ENCODE measurements around the gene NCLN. TPM values are rescaled to one million over a fixed set of nuclear protein-coding genes. Genes with fewer than 3 reads are reported as not detected.
"Not testable (repeated sequence)": the region's sequence is repeated elsewhere in the genome, so short reads cannot be mapped to it uniquely, and the experiment has no call there.

Gene NCLN
- total RNA-seq, 4 donors from 2014 or later, result 27.3 to 59.6 (median 40.8) TPM

DNA sequence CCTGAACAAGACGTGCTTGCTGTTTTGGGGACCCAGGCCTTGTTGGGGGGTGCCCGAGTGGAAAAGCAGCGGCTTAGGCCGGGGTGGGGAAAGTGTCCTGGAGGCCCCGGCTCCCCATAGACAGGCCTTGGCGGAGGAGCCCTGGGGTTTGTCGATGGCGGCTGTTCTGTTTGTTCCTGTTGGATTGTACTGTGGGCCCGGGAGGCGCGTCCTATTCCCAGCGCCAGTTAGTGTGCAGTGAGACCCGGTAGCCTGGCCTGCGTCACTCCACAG is 11.1 kb downstream of the NCLN start:
- Histone ChIP-seq H3K27me3 (no peaks in the 10 kb centered on the region), H3K36me3 (peaks cover 0 to 96% (median 6%) of the 10 kb centered on the region in 3 donors), H3K27ac (no peak overlapping the region), H3K4me1 (no peaks in the 10 kb centered on the region), H3K9me3 (no peaks in the 10 kb centered on the region), H3K4me3 (no peak overlapping the region)
- no peak for TF ChIP-seq POLR2A (IDR thresholded peaks at IDR 0.05)
- TF ChIP-seq, protein P1, sequence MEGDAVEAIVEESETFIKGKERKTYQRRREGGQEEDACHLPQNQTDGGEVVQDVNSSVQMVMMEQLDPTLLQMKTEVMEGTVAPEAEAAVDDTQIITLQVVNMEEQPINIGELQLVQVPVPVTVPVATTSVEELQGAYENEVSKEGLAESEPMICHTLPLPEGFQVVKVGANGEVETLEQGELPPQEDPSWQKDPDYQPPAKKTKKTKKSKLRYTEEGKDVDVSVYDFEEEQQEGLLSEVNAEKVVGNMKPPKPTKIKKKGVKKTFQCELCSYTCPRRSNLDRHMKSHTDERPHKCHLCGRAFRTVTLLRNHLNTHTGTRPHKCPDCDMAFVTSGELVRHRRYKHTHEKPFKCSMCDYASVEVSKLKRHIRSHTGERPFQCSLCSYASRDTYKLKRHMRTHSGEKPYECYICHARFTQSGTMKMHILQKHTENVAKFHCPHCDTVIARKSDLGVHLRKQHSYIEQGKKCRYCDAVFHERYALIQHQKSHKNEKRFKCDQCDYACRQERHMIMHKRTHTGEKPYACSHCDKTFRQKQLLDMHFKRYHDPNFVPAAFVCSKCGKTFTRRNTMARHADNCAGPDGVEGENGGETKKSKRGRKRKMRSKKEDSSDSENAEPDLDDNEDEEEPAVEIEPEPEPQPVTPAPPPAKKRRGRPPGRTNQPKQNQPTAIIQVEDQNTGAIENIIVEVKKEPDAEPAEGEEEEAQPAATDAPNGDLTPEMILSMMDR (IDR thresholded peaks at IDR 0.05), result no peak
- no peak for DNase-seq
- 93% methylated on average over 9 of the region's 14 CpGs; no CpG with 5 or more reads in 1 of the 2 donors for WGBS, 2 donors
- intact Hi-C loops (cut with DNase I), result no loop called here

DNA sequence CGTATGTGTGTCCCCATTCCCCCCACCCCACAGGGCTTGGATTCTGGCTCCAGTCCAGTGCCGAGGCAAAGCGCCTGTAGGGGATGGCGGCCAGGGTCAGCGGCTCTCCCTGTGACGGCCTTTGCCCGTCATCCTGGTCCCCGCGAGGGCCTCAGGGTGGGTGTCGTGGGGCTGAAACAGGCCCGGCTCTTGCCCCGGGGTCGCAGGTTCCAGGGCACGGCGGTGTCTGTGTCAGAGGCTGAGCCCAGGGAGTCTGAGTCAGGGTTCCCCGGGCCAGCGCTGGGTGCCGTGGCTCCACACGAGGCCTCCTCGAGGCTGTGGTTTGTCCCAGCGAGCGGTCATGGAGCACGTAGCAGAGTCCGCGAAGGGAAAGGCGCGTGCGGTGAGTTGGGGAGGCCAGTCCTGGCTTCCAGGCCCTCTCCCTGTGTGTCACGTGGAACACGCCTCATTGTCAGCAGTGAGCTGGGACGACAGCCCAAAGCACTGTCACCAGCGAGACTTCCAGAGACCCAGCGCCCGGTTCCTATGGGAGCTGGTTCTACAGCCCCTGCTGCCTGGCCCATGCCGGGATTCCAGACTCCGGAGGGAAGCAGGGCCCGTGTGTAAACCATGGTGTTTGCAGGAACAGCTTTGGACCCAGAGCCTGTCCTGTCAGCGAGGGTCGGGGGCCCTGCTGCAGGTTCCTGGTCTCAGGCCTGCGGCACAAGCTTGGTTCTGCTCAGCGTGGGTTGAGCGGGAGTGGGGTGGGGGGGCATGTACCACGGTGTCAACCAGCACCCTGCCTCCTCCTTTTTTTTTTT is 13.4 kb downstream of the NCLN start:
- H3K27me3 ChIP-seq, result no peaks in the 10 kb centered on the region
- no peak for DNase-seq
- no peaks in the 10 kb centered on the region for H3K4me1 ChIP-seq
- H3K36me3 ChIP-seq, result peaks cover 6 to 97% (median 7%) of the 10 kb centered on the region in 3 donors
- TF ChIP-seq, protein P1 (IDR thresholded peaks at IDR 0.05), result no peak
- TF ChIP-seq POLR2A (IDR thresholded peaks at IDR 0.05), result no peak
- H3K27ac ChIP-seq, result no peak overlapping the region
- WGBS, 2 donors, result 84 to 96% methylated on average over 5 to 8 of the region's 43 CpGs
- intact Hi-C loops (cut with DNase I), result no loop called here
- no peaks in the 10 kb centered on the region for H3K9me3 ChIP-seq
- H3K4me3 ChIP-seq, result no peak overlapping the region

DNA sequence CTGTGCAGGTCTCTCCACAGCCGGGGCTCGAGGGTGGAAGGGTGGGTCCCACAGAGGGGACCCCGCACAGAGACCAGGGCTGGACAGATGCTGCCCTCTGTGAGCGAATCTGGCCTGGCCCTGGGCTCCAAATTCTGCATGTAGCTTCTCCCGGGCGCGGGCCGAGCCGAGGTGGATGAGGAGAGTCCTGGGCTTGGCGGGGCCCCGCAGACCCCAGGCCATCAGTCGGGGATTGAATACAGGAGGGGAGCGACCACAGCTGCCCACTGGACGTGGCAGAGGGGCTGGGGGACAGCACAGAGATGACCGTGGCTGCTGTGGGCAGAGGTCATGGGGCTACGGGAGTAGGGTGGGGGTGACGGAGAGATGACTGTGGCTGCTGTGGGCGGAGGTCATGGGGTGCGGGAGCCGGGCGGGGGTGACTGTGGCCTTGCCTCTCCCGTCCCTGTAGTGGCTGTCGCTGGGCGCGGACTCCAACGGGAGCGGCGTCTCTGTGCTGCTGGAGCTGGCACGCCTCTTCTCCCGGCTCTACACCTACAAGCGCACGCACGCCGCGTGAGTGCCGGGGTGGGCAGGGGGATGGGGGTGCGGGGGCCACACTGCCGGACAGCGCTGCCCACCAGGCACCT is 15.5 kb downstream of the NCLN start:
- H3K27ac ChIP-seq, result no peak overlapping the region
- TF ChIP-seq POLR2A (IDR thresholded peaks at IDR 0.05), result no peak
- TF ChIP-seq, protein P1 (IDR thresholded peaks at IDR 0.05), result no peak
- no peaks in the 10 kb centered on the region for H3K27me3 ChIP-seq
- H3K4me1 ChIP-seq, result no peaks in the 10 kb centered on the region
- H3K9me3 ChIP-seq, result no peaks in the 10 kb centered on the region
- WGBS, 2 donors, result 96 to 100% methylated on average over 1 to 10 of the region's 39 CpGs
- no peak for DNase-seq
- H3K4me3 ChIP-seq, result no peak overlapping the region
- intact Hi-C loops (cut with DNase I), result no loop called here
- H3K36me3 ChIP-seq, result peaks cover 17 to 98% (median 20%) of the 10 kb centered on the region in 3 donors

DNA sequence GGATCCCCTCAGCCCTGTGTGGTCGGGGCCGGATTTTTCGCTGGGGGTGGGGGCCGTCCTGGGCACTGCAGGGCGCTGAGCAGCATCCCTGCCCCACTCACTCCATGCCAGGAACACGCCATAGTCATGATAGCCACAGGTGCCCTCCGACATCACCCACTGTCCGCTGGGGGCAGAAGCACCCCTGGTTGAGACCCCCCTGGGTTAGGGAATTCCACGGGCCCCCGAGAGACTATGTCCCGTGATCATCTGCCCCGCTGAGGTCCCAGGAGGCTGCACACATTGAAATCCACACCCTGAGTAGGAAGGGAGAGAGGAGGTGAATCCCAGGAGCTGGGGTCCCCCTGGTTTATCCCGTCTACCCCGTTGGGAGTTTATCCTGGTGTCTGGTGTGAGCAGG is 16.2 kb downstream of the NCLN start:
- no peak overlapping the region for H3K4me3 ChIP-seq
- H3K36me3 ChIP-seq, result peaks cover 19 to 98% (median 23%) of the 10 kb centered on the region in 3 donors
- DNase-seq, result no peak
- H3K9me3 ChIP-seq, result no peaks in the 10 kb centered on the region
- intact Hi-C loops (cut with DNase I), result no loop called here
- TF ChIP-seq POLR2A (IDR thresholded peaks at IDR 0.05), result no peak
- TF ChIP-seq, protein P1 (IDR thresholded peaks at IDR 0.05), result no peak
- H3K27ac ChIP-seq, result no peak overlapping the region
- H3K4me1 ChIP-seq, result no peaks in the 10 kb centered on the region
- no peaks in the 10 kb centered on the region for H3K27me3 ChIP-seq
- WGBS, 2 donors, result 86 to 93% methylated on average over 2 to 3 of the region's 14 CpGs

DNA sequence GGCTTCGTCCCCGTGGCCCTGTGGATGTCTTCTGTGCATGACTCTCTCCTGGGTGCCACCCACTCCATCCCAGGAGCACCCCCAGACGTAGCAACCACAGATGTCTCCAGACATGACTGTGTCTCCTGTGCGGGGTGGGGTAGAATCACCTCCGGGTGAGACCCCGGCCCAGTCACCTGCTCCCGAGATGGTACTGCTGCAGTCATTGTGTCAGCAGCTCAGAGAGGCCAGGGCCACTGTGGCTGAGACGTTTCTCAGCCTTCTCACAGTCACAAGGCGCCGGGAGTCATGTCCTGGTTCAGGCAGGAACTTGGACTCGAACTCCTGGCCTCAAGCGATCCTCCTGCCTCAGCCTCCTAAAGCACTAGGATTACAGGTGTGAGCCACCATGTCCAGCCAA is 16.6 kb downstream of the NCLN start:
- Histone ChIP-seq H3K9me3 (no peaks in the 10 kb centered on the region), H3K36me3 (peaks cover 23 to 98% (median 23%) of the 10 kb centered on the region in 3 donors), H3K4me1 (no peaks in the 10 kb centered on the region), H3K4me3 (no peak overlapping the region), H3K27me3 (no peaks in the 10 kb centered on the region), H3K27ac (no peak overlapping the region)
- TF ChIP-seq POLR2A (IDR thresholded peaks at IDR 0.05), result no peak
- TF ChIP-seq, protein P1 (IDR thresholded peaks at IDR 0.05), result no peak
- intact Hi-C loops (cut with DNase I), result no loop called here
- 84 to 89% methylated on average over 6 to 9 of the region's 12 CpGs for WGBS, 2 donors
- no peak for DNase-seq

DNA sequence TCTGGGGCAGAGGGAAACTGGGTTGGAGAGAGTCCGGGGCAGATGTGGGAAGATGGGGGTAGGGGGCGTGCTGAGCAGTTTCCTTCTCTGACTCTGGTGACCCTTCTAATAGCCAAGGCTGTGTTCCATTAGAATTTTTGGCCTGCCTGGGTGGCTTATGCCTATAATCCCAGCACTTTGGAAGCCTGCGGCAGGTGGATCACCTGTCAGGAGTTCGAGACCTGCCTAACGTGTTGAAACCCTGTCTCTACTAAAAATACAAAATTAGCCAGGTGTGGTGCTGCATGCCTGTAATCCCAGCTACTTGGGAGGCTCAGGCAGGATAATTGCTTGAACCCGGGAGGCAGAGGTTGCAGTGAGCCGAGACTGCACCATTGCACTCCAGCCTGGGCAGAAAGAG is 17.2 kb downstream of the NCLN start:
- peaks cover 23 to 98% (median 28%) of the 10 kb centered on the region in 3 donors for H3K36me3 ChIP-seq
- WGBS, 2 donors, result 90 to 92% methylated on average over 6 of the region's 7 CpGs

More for the DNA sequence above, 17.2 kb downstream of the NCLN start:
- DNase-seq; H3K27me3 ChIP-seq; H3K27ac ChIP-seq; H3K9me3 ChIP-seq; H3K4me1 ChIP-seq; H3K4me3 ChIP-seq; intact Hi-C loops (cut with DNase I): not testable (repeated sequence)
